Stimulated activated CD4-positive, alpha-beta T cell treated with anti-CD3 and anti-CD28 coated beads, Interleukin-1b, Interleukin-23, amount 100 ng/mL, for 1 hour (primary cell): Measurements from ENCODE around the gene HEXB.
"Not testable (repeated sequence)": the region's sequence is repeated elsewhere in the genome, so short reads cannot be mapped to it uniquely, and the experiment has no call there.

Experiments used
- DNase-seq, 2 donors: peaks; one replicate each; pipeline ENCODE4 v3.0.0-alpha.2; 2020; ENCODE audit warnings: low read depth in 2 of 2

Gene HEXB

DNA sequence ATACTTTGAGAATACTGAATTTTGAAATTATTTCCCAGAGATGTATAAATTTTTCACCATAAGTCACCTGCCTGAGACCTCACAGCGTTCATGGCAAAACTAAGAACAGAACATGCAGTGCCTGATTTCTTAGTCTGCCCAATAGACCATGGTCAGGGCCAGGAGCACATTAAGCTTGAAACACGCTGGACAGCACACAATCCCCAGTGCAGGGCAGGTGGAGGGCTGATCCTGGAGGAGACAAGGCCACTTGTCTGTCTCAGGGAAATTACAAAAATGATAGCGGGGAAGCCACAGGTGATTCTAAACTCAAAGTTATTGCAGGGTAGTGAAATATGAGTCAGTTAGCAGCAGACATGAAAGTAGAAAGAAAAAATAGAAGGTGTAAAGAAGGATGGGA lies 25.9 kb upstream of the HEXB start:
- no peak for DNase-seq

DNA sequence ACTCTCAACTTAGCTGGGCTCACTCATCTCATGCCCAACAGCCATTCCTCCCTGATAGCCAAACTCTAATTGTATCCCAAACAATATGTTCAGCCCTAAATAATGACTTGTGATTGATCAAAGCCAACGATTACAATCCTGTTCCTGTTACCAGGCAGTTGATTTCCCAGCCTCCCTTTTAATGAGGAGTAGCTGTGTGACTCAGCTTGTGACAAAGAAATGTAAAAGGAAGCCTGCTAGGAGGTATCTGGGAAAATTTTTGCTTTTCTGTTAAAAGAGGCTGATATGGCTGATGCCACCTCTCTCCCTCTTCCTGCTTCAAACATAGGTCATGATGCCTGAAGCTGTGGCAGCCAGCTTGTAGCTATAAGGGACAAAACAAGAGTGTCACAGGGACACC lies 24.9 kb upstream of the HEXB start:
- no peak for DNase-seq

DNA sequence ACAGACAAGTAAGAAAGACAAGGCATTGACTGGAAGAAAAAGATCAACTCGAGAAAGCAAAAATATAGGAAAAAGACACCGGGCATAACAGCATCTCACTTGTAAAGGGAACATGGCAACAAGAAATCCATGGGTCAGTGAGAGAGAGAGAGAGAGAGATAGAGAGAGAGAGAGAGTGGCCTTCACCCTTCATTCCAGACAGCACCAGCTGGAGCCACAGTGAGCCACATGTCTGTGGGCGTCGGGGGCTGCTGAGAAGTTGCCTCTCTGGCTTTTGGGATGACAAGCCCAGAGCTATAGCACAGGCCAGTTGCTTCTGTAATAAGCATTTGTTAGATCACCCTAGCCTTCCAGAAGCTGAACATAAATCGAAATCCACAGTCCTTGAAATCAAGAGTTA lies 24.2 kb upstream of the HEXB start:
- DNase-seq: no peak

DNA sequence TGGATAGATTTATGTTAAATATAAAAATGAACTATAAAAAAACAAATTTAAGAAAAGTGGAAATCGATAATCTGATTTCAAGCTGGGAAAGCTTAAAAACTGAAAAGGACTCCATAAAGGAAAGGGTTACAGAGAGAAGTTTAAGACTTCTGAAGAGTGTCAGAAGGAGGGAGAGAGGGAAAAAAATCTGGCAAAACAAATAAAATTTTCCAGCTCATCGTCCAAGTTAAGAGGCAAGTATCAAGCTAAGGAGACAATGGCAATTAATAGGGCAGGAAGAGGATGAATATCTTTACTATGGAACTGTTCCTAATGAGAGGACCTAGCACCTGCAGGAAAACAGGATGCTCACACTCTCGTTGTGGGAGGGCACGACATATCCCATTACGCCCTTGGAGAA lies 20.5 kb upstream of the HEXB start:
- DNase-seq: no peak

DNA sequence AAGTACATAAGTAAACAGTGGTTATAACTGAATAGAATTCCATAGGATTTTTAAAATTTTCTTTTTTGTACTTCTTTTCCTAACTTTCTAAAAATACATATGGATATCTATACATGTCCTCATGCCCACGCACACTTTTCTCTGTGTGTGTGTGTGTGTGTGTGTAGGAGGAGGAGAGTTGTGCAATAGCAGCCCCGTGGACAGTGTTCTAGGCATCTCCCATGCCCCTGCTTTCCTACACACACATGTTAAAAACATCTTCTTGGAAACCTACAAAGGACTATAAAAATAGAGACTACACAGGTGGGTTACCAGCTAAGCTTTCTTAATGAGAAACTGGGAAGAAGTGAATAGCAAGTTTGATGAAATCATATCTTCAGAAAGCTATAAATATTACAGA lies 19.8 kb upstream of the HEXB start:
- DNase-seq: no peak

DNA sequence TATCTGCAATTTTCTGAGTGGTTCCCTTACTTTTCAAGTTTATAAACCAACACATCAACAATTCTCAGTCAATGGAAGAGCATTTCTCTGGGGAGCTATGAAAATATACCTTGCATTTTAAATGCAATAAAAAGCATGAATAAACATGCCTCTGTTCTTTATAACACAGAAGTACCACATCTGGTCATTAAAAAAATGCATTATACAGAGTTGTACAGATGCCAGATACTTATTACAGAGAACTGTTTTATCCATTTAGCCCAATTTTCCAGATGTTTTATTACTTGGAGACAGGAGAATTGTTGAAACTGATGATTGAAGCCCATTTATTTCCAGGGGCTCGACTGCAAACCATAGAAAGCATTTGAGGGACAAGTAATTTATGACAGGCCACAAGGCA lies 19.2 kb upstream of the HEXB start:
- DNase-seq: no peak

DNA sequence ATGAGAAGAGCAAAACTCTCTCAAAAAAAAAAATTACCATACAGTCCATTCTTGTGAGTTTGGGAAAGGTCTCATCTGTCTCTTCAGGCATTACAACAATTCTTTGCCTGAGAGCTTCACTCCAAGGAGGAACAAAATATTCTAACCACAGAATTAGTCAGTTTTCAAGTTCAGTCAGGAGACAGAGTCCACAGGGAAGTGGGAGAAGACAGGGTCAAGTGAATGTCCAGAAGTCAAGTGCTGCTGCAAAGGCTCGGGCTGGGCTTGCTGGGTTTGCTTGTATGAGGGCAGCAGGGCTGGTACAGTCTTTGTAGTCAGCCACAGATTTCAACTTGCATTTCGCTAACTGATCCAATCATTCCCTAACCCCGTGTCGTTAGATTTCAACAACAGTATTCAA lies 17.6 kb upstream of the HEXB start:
- no peak for DNase-seq

DNA sequence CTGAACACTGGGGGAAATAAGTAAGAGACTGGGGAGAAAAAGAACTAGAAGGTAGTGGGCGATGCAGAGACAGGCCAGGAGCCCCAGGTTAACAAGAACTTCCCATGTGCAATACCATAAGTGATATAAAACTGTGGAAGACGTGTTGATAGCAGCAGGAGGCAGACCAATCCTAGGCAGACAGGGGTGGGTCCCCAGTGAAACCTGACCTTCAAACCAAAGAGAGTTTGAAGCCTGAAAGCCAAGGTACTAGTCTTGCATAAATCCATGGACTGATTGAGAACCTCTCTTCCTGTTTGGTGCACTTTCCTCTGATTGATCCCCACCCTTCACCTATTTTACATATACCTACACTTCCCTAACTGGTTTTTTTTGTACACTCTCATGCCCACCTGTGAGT lies 15.2 kb upstream of the HEXB start:
- no peak for DNase-seq

DNA sequence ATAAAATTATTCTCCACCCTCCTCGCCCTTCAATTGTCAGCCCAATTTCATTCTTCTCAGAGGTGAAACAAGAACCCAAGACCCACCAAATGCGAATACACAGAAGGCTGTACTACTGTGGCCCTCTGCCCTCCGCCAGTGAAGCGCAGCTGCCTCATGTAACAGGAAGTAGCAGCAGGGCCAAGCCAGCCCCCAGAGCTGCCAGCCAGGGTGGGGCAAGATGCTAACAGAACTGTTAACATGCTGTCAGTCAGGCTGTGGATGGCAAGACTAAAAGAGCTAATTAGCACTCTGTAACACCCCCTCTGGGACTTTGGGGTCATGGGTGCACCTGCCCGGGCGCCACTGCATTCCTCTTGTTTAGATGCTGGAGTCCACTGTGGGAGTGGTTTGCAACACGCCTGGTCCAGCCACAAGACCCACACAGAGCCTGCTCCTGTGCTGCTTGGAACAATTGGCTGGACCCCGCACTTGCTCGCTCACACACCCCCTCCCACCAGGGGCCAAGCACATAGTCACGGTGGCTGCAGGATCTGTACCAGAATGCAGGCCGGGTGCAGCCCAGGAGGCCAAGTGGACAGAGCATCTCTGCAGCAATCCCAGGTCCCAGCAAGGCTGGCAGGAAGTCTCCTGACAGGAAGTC lies 14.5 kb upstream of the HEXB start:
- DNase-seq: no peak

DNA sequence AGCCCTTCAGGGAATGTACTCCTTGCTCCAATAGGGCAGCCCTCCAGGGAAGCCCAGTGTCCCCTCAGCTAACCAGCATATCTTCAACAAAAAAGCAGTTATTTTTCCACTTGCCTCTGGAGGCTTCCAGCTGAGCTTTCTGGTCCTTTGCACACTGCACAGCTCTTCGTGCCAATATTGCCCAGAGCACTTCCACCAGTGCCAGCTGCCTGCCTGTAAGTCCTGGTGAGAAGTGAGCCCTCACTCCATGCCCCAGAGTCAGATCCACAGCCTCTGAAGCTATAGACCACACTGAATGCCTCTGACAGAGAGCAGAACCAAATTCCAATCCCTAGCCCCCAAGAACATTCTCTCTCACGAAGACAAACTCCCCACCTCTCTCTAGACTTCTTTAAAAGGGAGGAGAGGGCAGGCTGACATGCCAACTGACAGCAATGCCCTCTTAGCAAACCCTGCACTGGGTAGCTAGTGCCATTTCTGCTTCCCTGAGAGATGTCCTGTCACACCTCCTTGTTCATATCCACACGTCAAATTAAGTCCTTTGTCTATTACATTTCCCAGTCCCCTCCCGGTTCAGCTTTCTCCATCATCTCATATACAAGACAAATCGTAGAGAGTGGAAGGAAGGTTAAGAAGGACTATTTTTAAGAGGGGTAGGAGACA lies 12.7 kb upstream of the HEXB start:
- DNase-seq: no peak

DNA sequence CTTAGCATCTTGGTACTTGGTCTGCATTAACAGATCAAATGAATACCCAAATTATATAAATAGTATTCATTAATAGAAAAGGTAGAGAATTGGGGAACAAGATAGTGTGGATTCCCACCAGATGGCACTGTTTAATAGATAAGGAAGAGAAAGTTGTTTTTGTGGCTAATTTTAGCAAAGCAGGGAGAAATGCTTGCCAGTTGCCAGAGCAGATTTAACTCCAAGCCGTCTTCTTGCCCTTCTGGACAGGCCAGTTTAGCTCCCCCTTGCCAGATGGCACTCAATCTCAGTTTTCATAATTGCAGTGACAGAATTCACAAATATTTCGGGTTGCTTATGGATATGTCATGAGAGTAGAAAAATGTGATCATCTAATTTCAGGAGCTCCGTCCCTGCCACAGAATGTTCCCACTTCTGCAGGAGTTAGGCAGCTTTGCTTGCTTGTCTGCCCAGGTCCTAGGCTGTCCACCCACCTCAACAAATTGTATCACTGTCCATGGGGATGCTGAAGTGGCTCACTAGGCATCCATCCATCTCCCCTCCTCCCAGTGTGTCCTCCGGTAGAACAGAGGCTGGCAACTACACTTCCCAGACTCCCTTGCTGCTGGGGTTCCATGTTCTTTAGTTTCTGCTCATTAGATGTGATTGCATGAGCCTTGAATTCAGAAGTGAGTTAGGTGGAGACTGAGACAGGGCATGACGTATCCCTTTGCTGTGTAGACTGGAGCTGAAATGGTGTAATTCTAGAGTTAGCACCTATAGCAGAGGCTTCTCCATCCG lies 11.8 kb upstream of the HEXB start:
- DNase-seq: no peak

DNA sequence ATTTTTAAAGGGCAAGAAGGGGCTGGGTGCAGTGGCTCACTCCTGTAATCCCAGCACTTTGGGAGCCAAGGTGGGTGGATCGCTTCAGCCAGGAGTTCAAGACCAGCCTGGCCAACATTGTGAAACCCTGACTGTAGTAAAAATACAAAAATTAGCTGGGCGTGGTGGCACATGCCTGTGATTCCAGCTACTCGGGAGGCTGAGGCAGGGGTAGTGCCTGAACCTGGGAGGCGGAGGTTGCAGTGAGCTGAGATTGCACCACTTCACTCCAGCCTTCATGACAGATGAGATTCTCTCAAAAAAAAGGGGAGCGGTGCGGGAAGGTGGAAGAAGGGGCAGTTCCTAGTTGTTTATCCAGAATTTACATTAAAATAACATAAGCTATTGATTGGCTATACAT lies 8.6 kb upstream of the HEXB start:
- DNase-seq: not testable (repeated sequence)

DNA sequence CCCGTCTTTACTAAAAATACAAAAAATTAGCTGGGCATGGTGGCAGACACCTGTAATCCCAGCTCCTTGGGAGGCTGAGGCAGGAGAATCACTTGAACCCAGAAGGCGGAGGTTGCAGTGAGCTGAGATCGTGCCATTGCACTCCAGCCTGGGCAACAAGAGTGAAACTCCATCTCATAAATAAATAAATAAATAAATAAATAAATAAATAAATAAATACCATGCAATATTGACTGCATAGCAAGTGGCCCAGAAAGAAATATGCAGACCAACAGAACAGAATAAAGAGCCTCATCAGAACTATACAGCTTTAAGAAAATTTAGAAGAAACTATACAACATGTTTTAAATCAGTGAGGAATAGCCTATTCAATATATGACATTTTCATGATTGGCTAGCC lies 6.9 kb upstream of the HEXB start:
- not testable (repeated sequence) for DNase-seq

DNA sequence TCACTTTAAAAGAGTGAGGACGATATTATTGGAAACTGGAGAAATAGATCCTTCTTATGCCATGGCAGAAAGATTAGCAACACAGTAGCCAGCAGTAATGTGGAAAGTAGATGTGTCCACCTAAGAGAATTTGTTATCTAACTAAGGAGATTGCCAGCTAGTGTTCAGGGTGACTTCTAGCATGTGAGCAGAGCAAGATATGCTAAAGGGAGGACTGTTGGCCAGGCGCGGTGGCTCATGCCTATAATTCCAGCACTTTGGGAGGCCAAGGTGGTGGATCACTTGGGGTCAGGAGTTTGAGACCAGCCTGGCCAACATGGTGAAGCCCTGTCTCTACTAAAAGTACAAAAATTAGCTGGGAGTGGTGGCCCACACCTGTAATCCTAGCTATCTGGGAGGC lies 5.7 kb upstream of the HEXB start:
- DNase-seq: not testable (repeated sequence)

DNA sequence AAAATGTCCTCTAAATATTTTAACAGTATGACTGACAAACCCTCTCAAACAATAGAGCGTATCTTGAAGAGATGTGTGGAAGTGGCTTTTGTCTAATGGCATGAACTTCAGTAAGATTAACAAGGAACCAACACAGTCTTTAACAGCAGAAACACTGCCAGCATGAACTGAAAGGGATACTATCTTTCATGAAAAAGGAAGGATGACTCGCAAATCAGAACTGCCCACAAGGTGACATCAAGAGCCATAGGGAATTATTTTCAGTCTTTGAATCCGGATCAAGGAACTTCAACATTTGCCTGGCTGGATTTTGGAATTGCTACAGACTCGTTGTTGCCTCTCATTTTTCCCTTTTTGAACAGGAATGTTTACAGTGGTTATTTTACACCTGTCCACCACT lies 5.1 kb upstream of the HEXB start:
- DNase-seq: no peak

DNA sequence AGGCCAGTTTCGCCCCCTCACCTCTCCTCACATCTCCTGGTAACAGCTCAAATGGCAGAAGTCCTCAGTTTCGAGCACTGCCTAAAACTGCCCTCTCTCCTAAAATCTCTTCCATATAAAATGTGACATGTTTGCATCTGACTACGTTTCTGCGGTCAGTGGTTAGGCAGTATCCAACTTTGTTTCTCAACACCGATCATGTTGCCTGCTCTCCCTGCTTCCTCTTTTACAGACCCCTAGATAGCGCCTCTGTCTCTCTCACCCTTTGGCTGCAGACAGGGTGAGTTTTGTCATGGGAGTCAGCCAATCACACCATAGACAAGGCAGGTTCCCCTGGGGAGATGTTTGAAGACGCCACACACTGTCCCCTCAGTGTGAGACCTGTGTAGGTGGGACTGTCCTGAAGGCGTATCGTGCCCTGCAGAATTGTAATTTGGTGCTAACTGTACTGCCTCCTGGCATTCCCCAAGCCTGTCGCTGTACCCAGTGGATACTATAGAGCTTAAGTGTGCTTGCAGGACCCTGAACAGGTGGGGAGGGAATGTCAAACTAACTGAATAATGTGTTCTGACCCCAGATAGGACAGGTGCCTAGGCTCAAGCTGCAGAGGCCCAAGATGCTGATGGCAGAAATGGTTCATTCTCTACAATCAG lies 1.1 kb downstream of the HEXB start:
- DNase-seq: no peak

DNA sequence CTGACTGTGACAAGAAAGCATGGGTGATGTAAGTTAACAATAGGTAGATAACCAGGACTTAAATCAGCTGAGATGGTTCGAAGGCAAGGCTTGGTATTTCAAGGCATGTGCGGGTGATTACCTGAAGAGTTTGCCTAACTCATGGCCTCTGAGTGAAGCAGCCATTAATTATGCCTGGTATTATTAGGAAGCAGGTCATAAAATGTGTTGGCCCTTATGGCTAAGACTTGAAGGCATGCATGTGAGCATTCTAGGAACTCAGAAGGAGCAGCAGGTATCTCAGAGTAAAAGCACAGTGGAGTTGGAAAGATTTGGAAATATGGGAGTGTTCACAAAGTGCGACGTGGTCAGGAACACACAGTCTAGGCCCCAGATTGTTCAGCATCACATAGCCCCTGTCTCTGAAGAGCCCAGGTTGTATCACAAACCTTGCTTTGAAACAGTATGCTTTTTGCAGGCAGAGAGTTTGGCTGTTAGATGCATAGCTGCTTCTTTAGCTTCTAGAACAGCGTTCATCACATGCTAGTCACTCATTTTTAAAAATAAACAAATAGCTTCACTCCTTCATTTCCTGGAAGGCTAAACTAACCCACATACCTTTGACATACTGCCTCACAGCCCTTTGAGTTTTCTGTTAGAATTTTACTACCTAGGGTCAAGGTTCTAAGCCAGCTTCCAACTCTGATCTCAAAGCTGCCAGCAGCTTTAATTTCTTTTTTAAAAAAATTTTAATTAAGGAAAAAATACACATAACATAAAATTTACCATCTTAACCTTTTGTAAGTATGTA lies 2.1 kb downstream of the HEXB start:
- DNase-seq: no peak

DNA sequence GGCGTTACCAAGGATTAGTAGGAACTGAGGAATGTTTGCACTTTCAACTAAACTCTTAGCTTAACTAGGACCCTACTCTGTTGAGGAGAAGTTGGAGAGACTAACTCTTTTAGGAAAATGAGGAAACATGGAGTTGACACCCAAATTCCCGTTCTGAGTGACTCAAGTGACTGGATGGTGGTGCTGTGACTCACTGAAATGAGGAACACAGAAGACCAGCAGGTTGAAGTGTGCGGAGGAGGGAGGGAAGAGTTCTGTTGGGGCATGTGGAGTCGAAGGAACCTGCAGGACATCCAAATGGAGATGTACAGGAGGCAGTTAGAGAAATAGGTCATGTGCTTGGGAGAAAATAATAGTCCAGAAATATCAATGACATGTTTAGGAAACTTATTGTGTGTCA lies 8.2 kb downstream of the HEXB start:
- DNase-seq: no peak

DNA sequence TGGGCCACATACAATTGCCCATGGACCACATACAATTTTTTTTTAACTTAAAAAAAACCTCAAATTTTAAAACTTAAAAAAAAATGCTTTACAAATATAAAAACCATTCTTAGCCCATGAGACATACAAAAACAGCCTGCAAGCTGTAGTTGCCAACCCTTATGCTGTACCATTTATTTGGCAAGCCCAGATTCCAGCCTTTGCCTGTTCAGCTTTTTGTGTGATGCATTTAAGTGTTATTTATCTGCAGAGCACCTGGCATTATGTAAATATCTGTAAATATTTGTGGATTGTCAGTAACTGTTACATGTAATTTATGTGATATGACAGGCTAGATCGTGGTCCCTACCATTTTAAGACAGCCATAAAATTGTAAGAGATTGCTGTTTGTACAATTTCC lies 32.6 kb downstream of the HEXB start:
- no peak for DNase-seq

DNA sequence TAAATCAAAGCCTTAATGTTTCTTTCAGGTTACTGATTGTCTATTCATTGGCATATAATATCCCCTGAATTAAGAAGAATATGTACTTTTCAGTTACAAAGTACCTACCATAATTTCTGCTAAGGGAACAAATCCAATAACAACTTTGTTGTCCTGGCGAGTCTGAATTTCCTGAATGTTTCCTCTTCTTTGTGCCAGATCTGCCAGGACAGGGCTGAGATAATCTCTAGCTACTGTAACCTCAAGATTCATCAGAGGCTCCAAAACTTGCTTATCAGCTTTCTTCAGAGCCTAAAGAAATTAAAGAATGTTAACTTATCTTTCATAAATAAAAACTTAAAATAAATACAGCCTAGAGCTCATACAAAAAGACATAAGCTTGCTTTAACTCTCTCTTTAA lies 37.2 kb downstream of the HEXB start:
- no peak for DNase-seq

DNA sequence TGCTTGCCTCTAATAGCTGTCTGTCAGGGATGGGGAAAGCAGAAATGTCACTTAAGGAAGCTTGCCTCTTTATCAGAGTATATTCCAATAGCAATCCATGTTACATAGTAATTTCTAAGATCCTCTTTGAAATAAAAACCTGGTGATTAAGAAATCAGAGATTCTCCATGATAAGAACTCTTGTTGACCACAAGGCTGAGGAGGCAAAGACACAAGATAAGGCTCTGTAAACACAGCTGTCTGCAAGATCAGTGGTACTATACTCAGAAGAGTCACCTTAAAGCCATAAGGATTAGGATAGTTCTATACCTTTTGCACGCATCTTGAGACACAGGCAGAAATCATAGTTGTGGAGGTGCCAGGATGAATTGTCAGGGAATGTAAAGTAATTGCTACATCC lies 40.3 kb downstream of the HEXB start:
- no peak for DNase-seq

DNA sequence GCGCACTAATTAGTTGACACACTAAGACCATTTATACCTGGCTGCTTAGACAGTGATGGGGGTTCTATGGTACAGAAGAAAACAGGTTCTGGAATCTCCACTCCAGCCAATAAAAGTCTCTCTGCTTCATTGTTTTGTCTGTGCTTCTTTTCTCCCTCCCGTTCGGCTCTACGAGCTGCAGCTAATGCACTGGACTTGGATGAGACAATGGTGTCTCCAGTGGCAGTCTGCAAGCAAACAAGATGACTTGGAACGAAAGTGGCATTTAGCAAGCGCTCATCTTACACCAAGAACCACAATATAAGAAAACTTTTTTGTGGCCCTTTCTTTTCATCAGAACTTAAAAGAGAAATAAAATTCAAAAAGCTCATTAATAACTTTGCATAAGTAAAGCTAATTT lies 51.7 kb downstream of the HEXB start:
- DNase-seq: no peak
